ENCODE measurements around the gene EWSR1. TPM values are rescaled to one million over a fixed set of nuclear protein-coding genes. Genes with fewer than 3 reads are reported as not detected.

Gene EWSR1
- total RNA-seq, 6 experiments from 2014 or later = 200 to 291 (median 270) TPM

DNA sequence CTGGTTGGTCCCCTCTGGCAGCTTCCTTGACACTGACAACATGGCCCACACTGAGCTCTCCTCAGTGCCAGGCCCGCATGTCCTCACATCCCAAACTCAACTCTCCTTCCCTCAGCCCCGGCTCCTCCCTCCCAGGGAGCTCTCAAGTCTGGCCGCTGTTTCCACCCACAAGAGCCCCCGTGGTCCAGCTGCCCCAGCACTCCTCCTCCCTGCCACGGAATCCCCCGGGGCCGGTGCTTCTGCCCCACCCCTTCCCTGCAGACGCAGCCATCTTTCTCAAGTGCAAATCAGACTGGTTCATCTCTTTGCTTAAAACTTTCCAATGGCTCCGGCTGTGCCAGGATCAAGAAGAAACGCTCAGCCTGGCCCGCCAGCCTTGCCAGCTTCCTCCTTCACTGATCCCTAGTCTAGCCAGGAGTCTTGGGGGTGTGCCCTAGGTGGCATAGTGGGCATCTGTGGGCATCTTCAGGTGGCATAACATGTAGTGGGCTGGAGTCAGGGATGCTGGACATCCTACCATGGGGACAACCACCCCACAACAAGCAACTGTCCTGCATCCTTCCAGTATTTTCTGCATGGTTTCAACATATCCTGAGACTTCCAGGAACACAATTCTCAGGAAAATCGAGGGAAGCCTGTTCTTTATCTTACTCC, 69.7 kb downstream of the EWSR1 start:
- H3K4me1 Mint-ChIP-seq (ENCODE audit: low read depth) = peaks cover 17% of the 10 kb centered on the region
- H3K27me3 Mint-ChIP-seq (ENCODE audit: insufficient read depth) = peaks cover 2% of the 10 kb centered on the region; the same call in 1 of the 2 replicates
- H3K4me3 Mint-ChIP-seq = no peak overlapping the region
- H3K36me3 Mint-ChIP-seq (ENCODE audit: low read depth) = peaks cover 20% of the 10 kb centered on the region
- no peak overlapping the region; the same call in 1 of the 2 replicates for H3K27ac Mint-ChIP-seq
- no peaks in the 10 kb centered on the region for H3K9me3 Mint-ChIP-seq
- no peak for DNase-seq
- TF ChIP-seq CTCF (IDR thresholded peaks at IDR 0.05) = no peak

DNA sequence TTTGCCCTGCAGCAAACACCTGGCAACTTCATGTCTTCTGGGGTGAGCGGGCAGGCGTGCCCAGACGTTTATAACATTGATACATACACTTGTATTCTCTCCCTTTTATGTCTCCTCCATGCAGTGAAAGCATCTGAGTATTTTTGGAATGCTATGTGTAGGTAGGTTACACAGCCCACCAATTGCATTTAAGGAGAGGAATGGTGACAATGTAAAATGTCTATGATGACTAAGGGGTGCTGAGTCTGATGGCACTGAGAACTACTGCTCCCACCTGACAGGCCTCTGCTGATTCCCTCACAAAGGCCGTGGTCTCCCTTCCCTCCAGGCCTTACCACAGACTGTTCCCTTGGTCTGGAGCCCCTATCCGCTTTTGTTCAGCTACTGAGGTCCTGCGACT, 70.3 kb downstream of the EWSR1 start:
- TF ChIP-seq CTCF (IDR thresholded peaks at IDR 0.05) = no peak
- no peak overlapping the region for H3K4me3 Mint-ChIP-seq
- no peaks in the 10 kb centered on the region for H3K9me3 Mint-ChIP-seq
- no peak for DNase-seq
- peaks cover 2% of the 10 kb centered on the region; the same call in 1 of the 2 replicates for H3K27me3 Mint-ChIP-seq (ENCODE audit: insufficient read depth)
- H3K4me1 Mint-ChIP-seq (ENCODE audit: low read depth) = peaks cover 23% of the 10 kb centered on the region
- no peak overlapping the region; the same call in 1 of the 2 replicates for H3K27ac Mint-ChIP-seq
- H3K36me3 Mint-ChIP-seq (ENCODE audit: low read depth) = peaks cover 20% of the 10 kb centered on the region

GRCh38 chr22:29339381-29340235, 71.5 kb downstream of the EWSR1 start:
- Mint-ChIP-seq H3K4me1 (ENCODE audit: low read depth) (peaks cover 36% of the 10 kb centered on the region), H3K27ac (no peak overlapping the region), H3K36me3 (ENCODE audit: low read depth) (peaks cover 20% of the 10 kb centered on the region), H3K27me3 (ENCODE audit: insufficient read depth) (peaks cover 2% of the 10 kb centered on the region; the same call in 1 of the 2 replicates), H3K4me3 (no peak overlapping the region), H3K9me3 (no peaks in the 10 kb centered on the region)
- no peak for TF ChIP-seq CTCF (IDR thresholded peaks at IDR 0.05)
- no peak for DNase-seq

DNA sequence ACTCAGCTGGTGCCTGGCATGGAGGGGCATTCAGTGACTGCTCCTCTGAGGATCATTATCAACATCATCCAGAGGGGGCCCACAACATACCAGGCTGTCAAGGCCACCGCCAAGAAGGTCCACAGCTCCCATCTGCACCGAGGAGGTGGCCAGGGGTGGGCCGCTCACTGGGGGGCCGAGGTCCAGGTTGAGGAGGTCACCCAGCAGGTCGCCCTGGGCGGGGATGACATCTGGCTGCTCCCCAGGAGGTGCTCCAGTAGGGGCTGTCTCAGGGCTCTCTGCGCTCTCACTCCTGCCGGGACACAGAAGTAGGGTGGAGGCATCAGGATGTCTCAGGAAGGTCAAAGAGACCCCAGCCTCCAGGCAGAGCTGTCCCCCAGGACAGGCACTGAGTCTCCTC, 72.5 kb downstream of the EWSR1 start:
- H3K4me1 Mint-ChIP-seq (ENCODE audit: low read depth) = peaks cover 40% of the 10 kb centered on the region
- peaks cover 20% of the 10 kb centered on the region for H3K36me3 Mint-ChIP-seq (ENCODE audit: low read depth)
- no peak overlapping the region for H3K4me3 Mint-ChIP-seq
- H3K9me3 Mint-ChIP-seq = no peaks in the 10 kb centered on the region
- peaks cover 2% of the 10 kb centered on the region; the same call in 1 of the 2 replicates for H3K27me3 Mint-ChIP-seq (ENCODE audit: insufficient read depth)
- H3K27ac Mint-ChIP-seq = no peak overlapping the region
- TF ChIP-seq CTCF (IDR thresholded peaks at IDR 0.05) = no peak
- DNase-seq = no peak

DNA sequence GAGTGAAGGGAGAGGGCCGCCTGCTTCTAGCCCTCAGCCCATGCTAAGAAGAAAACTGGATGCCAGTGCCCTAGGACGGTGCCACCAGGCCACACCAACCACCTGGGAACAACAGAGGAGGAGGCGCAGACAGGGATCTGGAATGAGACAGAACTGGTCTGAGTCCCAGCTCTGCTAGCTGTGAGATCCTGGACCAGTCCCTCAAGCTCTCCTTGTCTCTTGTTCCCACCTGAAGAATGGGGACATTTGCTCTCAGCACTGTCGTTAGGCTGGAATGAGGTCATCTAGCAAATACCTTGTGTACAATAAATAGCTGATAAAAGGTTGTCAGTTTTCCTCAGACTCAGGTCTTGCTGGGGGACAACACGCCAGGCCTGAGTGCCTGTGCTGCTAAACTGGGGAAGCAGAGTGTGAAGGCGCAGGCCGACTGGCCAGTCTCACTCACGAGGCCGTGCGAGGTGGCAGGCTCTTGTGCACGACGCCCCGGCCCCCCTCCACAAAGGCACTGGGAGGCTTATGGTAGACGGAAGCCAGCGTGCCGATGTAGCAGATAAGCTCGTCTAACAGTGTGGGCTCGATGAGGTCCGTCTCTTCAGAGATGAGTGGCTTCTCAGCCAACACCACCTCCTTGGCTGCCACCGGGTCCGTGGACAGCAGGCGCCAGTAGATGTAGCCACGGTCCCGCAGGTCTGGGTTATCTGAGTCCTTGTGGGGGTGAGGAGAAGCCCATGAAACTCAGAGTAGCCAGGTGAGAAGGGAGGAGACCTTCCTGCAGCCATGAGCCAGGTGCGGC, 73.2 kb downstream of the EWSR1 start:
- Mint-ChIP-seq H3K27ac (no peak overlapping the region), H3K9me3 (no peaks in the 10 kb centered on the region), H3K36me3 (ENCODE audit: low read depth) (peaks cover 25% of the 10 kb centered on the region), H3K4me1 (ENCODE audit: low read depth) (peaks cover 47% of the 10 kb centered on the region), H3K4me3 (no peak overlapping the region), H3K27me3 (ENCODE audit: insufficient read depth) (peaks cover 2% of the 10 kb centered on the region)
- no peak for DNase-seq
- no peak for TF ChIP-seq CTCF (IDR thresholded peaks at IDR 0.05)
